ENCODE measurements around the gene OR1C1.
"Not testable (repeated sequence)": the region's sequence is repeated elsewhere in the genome, so short reads cannot be mapped to it uniquely, and the experiment has no call there.

Gene OR1C1, protein sequence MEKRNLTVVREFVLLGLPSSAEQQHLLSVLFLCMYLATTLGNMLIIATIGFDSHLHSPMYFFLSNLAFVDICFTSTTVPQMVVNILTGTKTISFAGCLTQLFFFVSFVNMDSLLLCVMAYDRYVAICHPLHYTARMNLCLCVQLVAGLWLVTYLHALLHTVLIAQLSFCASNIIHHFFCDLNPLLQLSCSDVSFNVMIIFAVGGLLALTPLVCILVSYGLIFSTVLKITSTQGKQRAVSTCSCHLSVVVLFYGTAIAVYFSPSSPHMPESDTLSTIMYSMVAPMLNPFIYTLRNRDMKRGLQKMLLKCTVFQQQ

DNA sequence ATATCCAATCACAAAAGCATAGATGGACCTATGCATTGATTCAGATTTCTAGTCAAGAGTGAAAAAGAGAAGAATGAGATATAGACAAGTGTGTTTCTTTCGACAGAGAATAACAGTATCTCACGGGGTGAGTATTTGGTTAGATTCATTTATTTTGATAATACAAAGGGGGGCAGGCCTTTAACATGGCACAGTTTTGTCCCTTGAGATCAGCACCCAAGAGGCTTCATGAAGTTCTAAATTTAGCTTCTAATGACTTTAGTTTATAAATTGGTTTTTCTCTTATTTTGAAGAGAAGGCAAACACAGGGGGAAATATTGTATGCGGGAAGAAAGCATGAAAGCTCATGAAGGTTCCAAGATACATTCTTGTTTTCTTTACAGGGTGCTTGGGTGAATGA, at the start of gene OR1C1:
Gene OR1C1, minus strand, starts transcription at position 101 of the 400 bp plus-strand sequence. CDS start 2,150 bp downstream, outside the sequence.
- no peak for DNase-seq (ENCODE audit: low spot score)

- DNase-seq (ENCODE audit: low spot score) = no peak
Measured at GRCh38 chr1:247797518-247797917, 37.2 kb upstream of the OR1C1 start.

DNA sequence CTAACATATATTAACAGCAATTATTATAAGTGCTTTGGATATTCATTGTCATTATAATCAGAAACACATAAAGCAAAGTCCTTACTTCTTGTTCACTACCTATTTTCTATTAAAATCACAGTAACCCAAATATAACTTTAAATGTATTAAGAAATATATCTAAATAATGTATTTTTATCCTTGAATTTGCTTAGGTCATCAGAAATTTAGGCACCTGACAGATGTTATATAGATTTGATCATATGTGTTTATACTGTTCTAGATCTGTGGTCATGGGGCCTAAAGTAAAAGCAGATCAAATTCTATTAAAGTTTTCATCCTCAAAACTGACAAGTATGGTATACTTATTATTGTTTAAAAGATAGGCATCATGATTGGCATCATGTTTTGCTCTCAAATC, 9.2 kb upstream of the OR1C1 start:
- DNase-seq (ENCODE audit: low spot score) = no peak

GRCh38 chr1:247754311-247754710, 6.0 kb downstream of the OR1C1 start:
- not testable (repeated sequence) for DNase-seq (ENCODE audit: low spot score)

DNA sequence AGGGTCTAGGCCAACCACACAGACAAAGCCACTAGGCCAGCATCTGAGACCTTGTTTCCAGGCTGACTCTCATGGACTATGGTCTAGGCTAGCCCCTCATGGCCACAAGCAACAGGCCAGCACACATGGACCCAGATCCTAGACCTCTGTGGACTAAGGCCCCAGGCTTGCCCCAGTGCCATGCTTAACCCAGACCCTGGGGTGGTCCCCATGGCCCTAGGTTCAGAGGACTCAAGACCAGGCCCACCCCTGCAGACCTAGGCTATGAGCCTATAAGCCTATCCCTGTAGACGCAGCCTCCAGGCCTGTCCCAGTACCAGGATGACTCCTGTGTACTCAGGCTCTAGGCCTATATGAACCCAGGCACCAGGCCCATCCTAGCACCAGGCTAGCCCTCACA, 10.5 kb downstream of the OR1C1 start:
- no peak for DNase-seq (ENCODE audit: low spot score)

DNA sequence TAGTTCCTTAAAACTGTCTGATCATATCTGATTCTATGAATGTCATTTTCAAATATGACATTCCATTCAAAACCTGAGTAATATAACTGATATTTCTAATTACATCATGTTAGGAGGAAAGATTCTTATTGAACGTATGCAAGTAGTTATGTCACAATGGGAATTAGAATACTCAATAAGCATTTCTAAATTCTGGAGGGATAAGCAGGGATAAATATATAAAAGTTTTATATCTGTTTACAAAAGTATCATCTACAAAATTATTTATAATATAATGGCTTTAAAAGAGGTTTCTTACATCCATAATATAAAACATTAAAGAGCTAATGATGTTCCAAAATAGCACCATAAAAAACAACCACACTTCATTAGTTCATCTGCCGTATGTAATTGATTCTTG, 12.3 kb downstream of the OR1C1 start, which contains the start of gene OR14A2:
Gene OR14A2, minus strand, starts transcription at position 101 of the 400 bp plus-strand sequence.
- no peak for DNase-seq (ENCODE audit: low spot score)

GRCh38 chr1:247747616-247748015, 12.7 kb downstream of the OR1C1 start:
- no peak for DNase-seq (ENCODE audit: low spot score)

DNA sequence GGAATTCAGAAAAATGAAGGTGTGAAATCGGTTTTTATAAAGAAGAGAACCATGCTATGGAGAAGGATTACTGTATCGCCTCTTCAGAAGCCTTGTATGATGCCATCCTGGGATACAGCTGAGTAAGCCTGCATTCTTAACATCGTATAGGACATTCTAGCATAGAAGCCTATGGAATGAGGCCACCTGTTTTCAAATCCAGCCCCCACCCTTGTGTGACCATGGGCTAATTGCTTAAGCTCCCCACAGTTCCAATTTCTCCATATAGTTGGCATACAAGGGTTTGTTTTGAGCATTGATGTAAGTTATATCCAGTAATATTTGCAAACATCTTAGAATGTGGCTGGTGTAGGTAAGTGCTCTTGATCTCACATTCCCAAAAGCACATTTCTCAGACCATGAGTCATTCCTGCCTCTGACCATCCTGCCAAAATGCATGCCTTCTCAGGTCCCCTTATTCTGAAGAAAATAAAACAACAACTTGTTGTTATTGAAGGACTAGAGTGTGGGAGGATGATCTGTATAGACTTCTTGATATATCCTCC, 13.9 kb downstream of the OR1C1 start:
- DNase-seq (ENCODE audit: low spot score) = no peak

GRCh38 chr1:247742215-247742760, 18.1 kb downstream of the OR1C1 start:
- DNase-seq (ENCODE audit: low spot score) = not testable (repeated sequence)

DNA sequence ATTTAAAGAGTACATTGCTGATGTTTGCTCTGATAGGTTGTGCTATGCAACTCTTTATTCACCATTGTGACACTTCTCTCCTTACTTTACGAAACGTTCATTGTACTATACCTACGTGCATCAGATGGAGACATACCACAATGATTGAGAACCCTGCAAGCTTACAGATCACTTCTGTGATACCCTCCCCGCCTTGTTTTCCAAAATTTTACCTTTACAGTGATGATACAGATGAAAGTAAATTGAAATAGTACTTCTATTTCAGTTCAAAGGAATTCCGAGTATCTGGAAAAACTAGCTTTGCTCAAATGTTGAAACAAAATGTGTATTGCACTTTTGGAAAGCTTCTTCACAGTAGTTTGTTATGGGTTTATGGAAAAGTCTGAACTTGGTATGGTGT, 18.6 kb downstream of the OR1C1 start:
- DNase-seq (ENCODE audit: low spot score) = no peak

DNA sequence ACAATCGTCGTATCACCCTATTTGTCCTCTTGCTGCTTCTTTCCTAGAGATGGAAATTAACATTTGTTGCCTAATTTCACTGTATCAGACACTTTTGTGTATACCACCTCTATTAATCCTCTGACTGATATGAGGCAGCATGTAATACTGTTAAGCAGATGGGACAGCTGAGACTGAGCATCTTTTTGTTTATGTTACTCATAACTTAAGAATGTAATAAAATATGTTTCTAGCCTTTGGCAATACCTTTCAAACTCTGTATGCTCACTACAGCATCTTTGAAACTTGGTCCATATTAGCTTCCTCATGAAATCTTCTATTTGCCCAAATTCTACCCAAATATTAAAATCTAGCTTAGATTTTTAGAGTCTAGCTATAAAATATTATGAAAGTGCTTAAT, 19.6 kb downstream of the OR1C1 start:
- no peak for DNase-seq (ENCODE audit: low spot score)

DNA sequence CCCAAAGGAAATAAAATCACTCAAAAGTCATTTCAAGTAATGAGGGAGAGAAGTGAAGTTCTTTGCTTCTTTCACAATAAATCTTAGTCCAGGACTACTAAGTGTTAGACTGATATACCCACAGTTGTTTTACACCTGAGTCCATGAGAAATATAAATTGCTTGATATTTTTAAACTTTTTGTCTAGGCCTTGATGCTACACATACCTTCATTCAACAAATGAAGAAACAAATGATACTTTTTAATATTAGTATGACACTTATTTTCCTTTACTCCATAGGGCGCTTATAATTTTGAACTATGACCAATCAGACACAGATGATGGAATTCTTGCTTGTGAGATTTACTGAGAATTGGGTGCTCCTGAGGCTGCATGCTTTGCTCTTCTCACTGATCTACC, 22.0 kb downstream of the OR1C1 start, which contains the start of gene OR14K1:
Gene OR14K1, plus strand, starts transcription at position 301 of the 400 bp plus-strand sequence. Its CDS starts 0 bp downstream, at position 301.
- DNase-seq (ENCODE audit: low spot score) = no peak

DNA sequence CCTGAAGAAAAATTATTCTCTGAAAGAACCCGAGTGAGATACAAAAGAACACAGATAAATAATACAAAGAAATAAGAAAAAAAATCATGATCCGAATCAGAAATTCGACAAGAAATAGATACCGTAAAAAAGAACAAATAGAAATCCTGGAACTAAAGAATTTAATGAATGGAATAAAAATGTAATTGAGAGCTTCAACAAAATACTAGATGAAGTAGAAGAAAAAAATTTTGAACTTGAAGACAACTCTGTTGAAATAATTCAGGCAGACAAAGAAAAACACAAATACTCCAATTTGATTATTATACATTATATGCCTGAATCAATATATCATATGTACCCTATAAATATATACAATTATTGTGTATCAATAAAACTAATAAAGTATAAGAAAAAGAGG, 39.1 kb downstream of the OR1C1 start:
- DNase-seq (ENCODE audit: low spot score) = no peak

- no peak for DNase-seq (ENCODE audit: low spot score)
Measured at GRCh38 chr1:247716546-247716945, 43.8 kb downstream of the OR1C1 start, which contains the start of gene OR6F1. OR6F1 (minus strand) TSS chr1:247716646; CDS start chr1:247712755, 3,891 bp downstream.

GRCh38 chr1:247713753-247714152, 46.6 kb downstream of the OR1C1 start:
- no peak for DNase-seq (ENCODE audit: low spot score)

GRCh38 chr1:247710681-247711080, 49.7 kb downstream of the OR1C1 start:
- not testable (repeated sequence) for DNase-seq (ENCODE audit: low spot score)

Data from AG08395 (cell line).